Body of pancreas (tissue), 4 donors: ENCODE results near the gene KPNA3.

ENCODE experiments used
- CTCF ChIP-seq, 7 experiments: fragments of 450-650 bp in 4 of 7; fragments of 200-600 bp in 3 of 7; sonication (generic) in 3 of 7; IDR thresholded peaks; one replicate each; pipeline ENCODE4 v1.5.1; 2016 to 2019; ENCODE audit warnings: antibody characterized with exemption in 7 of 7
- POLR2A ChIP-seq, 3 donors: fragments of 450-650 bp; IDR thresholded peaks; one replicate each; pipeline ENCODE4 v1.6.1; 2016; ENCODE audit warnings: antibody characterized with exemption in 3 of 3, mild to moderate bottlenecking in 2 of 3

GRCh38 chr13:49655906-49656305 is 136.6 kb downstream of the KPNA3 start:
- TF ChIP-seq CTCF (IDR thresholded peaks at IDR 0.05) (no peak), POLR2A (IDR thresholded peaks at IDR 0.05) (no peak)
